ENCODE measurements around the gene DHDH. TPM values are rescaled to one million over a fixed set of nuclear protein-coding genes. Genes with fewer than 3 reads are reported as not detected.

The DHDH gene
- total RNA-seq, 2 donors from 2014 or later = not detected

Other genes with a start within 250 kb of the DHDH start
- gene FUT2, start 237.7 kb upstream of the DHDH start, total RNA-seq = not detected
- gene MAMSTR, start 214.0 kb upstream of the DHDH start, total RNA-seq = 1 to 10 TPM in 1 of 2 donors, under 1 TPM in 1; 0.90 to 1.1 TPM
- 10 to 100 TPM; 13.8 to 19.2 TPM for gene RASIP1, start 193.1 kb upstream of the DHDH start, total RNA-seq
- gene IZUMO1, start 186.8 kb upstream of the DHDH start, total RNA-seq = under 1 TPM; 0.52 to 0.56 TPM
- 1 to 10 TPM; 1.5 to 2.1 TPM for gene FUT1, start 181.1 kb upstream of the DHDH start, total RNA-seq
- not detected for gene FGF21, start 178.2 kb upstream of the DHDH start, total RNA-seq
- 10 to 100 TPM; 21.7 to 24.9 TPM for gene BCAT2, start 122.7 kb upstream of the DHDH start, total RNA-seq
- gene HSD17B14, start 97.2 kb upstream of the DHDH start, total RNA-seq = 1 to 10 TPM; 5.6 to 6.6 TPM
- gene PLEKHA4, start 65.1 kb upstream of the DHDH start, total RNA-seq = 10 to 100 TPM; 91.0 to 91.2 TPM
- gene PPP1R15A, start 61.3 kb upstream of the DHDH start, total RNA-seq = 100 to 1,000 TPM in 1 of 2 donors, 10 to 100 TPM in 1; 72.8 to 172 TPM
- 1 to 10 TPM in 1 of 2 donors, under 1 TPM in 1; 0.86 to 1.9 TPM for gene TULP2, start 35.0 kb upstream of the DHDH start, total RNA-seq
- 100 to 1,000 TPM; 219 to 282 TPM for gene NUCB1, start 33.4 kb upstream of the DHDH start, total RNA-seq
- 10 to 100 TPM; 44.6 to 53.4 TPM for gene BAX, start 21.2 kb downstream of the DHDH start, total RNA-seq
- gene FTL, start 31.6 kb downstream of the DHDH start, total RNA-seq = 1,000 to 10,000 TPM; 2,854 to 3,275 TPM
- 10 to 100 TPM; 28.0 to 39.5 TPM for gene GYS1, start 59.6 kb downstream of the DHDH start, total RNA-seq
- 10 to 100 TPM; 34.7 to 43.1 TPM for gene RUVBL2, start 60.2 kb downstream of the DHDH start, total RNA-seq
- gene LHB, start 83.4 kb downstream of the DHDH start, total RNA-seq = not detected
- not detected for gene CGB3, start 90.6 kb downstream of the DHDH start, total RNA-seq
- gene CGB2, start 98.2 kb downstream of the DHDH start, total RNA-seq = not detected
- gene CGB1, start 103.2 kb downstream of the DHDH start, total RNA-seq = not detected
- not detected for gene CGB5, start 110.1 kb downstream of the DHDH start, total RNA-seq
- gene CGB8, start 115.4 kb downstream of the DHDH start, total RNA-seq = not detected
- gene CGB7, start 124.0 kb downstream of the DHDH start, total RNA-seq = not detected
- not detected for gene NTF4, start 131.1 kb downstream of the DHDH start, total RNA-seq
- gene KCNA7, start 139.0 kb downstream of the DHDH start, total RNA-seq = not detected
- gene SNRNP70, start 151.8 kb downstream of the DHDH start, total RNA-seq = 100 to 1,000 TPM; 114 to 124 TPM
- 1 to 10 TPM; 9.0 to 9.3 TPM for gene LIN7B, start 180.7 kb downstream of the DHDH start, total RNA-seq
- under 1 TPM in 1 of 2 donors, not detected in 1; 0.81 TPM for gene C19orf73, start 185.4 kb downstream of the DHDH start, total RNA-seq
- gene PPFIA3, start 185.8 kb downstream of the DHDH start, total RNA-seq = 1 to 10 TPM; 3.6 to 4.9 TPM
- 1 to 10 TPM; 1.1 to 2.4 TPM for gene HRC, start 221.7 kb downstream of the DHDH start, total RNA-seq
- gene TRPM4, start 224.1 kb downstream of the DHDH start, total RNA-seq = 10 to 100 TPM; 20.5 to 36.0 TPM

Data from posterior vena cava (tissue), 2 donors.